Panc1 (cell line): ENCODE data around the gene MAP3K21. TPM values are rescaled to one million over a fixed set of nuclear protein-coding genes. Genes with fewer than 3 reads are reported as not detected.

Experiments
- ATAC-seq: fragments of 200-7000 bp; cut with Tn5 transposase; 2 replicates; pipeline ENCODE4 v1.9.1; 2020; ENCODE audit warnings: mild to moderate bottlenecking, moderate library complexity
- BruUV-seq: library from RNA; stranded (reverse); fragments of 400-500 nt; replicated peaks from 2 replicates; lab custom pipeline; 2021; lab: Mats Ljungman, UMichigan
- CTCF ChIA-PET: fragments of 300-600 bp; sonication (Branson Sonifier 250); formaldehyde crosslinking; loops from one replicate; lab custom pipeline; 2022; ENCODE audit warnings: antibody characterized with exemption; lab: Charles Lee
- POLR2A ChIA-PET: fragments of 300-600 bp; sonication (Branson Sonifier 250); formaldehyde crosslinking; loops from one replicate; lab custom pipeline; 2022; ENCODE audit warnings: antibody characterized with exemption; lab: Charles Lee
- DNase-seq: peaks from one replicate; pipeline ENCODE4 v3.0.0-alpha.2; 2010; ENCODE audit warnings: low read depth, low spot score
- H3K27ac ChIP-seq: 2 replicates; pipeline ENCODE4 v1.5.1; 2011; ENCODE audit warnings: mild to moderate bottlenecking, low read length, inconsistent platforms
- H3K27me3 ChIP-seq: fragments of 200-500 bp; sonication (Bioruptor generic); 2 replicates; pipeline ENCODE4 v1.6.0; 2014; ENCODE audit warnings: low read length, inconsistent platforms; ENCODE audit not compliant: control insufficient read depth, insufficient read depth
- H3K36me3 ChIP-seq: fragments of 200-500 bp; sonication (Bioruptor generic); 2 replicates; pipeline ENCODE4 v1.5.1; 2014; ENCODE audit warnings: inconsistent platforms, mild to moderate bottlenecking, low read length, moderate library complexity; ENCODE audit not compliant: control insufficient read depth, insufficient read depth
- H3K4me1 ChIP-seq: 2 replicates; pipeline ENCODE4 v1.5.1; 2011; ENCODE audit warnings: inconsistent platforms, mild to moderate bottlenecking, low read length, moderate library complexity; ENCODE audit not compliant: control insufficient read depth, insufficient read depth
- H3K4me3 ChIP-seq, 2 experiments: 2 replicates each; pipeline ENCODE4 v1.5.1; 2011 to 2012; ENCODE audit warnings: low read depth in 2 of 2, low read length in 2 of 2, mild to moderate bottlenecking in 2 of 2, inconsistent platforms in 1 of 2, moderate library complexity in 1 of 2
- H3K9me3 ChIP-seq: fragments of 200-500 bp; sonication (Bioruptor generic); 2 replicates; pipeline ENCODE4 v1.5.1; 2014; ENCODE audit warnings: low read depth, mild to moderate bottlenecking, inconsistent platforms, low read length, moderate library complexity; ENCODE audit not compliant: control insufficient read depth, insufficient read depth
- POLR2AphosphoS5 ChIP-seq: IDR thresholded peaks from 2 replicates; pipeline ENCODE4 v1.6.1; 2012; ENCODE audit warnings: mild to moderate bottlenecking, low read depth, low read length, moderate library complexity
- SIN3A ChIP-seq: IDR thresholded peaks from 2 replicates; pipeline ENCODE4 v1.6.1; 2012; ENCODE audit warnings: low read depth, mild to moderate bottlenecking, low read length, moderate library complexity, borderline replicate concordance; ENCODE audit not compliant: insufficient read depth
- TCF7L2 ChIP-seq: IDR thresholded peaks from 2 replicates; pipeline ENCODE4 v1.6.1; 2011; ENCODE audit warnings: mild to moderate bottlenecking, low read depth, low read length, inconsistent platforms
- in situ Hi-C: cut with HindIII; loops from 2 replicates; pipeline ENCODE4 v1.10.0; 2016; ENCODE audit warnings: low sequenced_read_pairs, low pct_unique_long_range_greater_than_20kb
- intact Hi-C: fragments of 100-400 bp; cut with micrococcal nuclease; formaldehyde crosslinking; loops from one replicate; pipeline ENCODE4 v1.10.0; 2022; ENCODE audit not compliant: unreplicated experiment
- total RNA-seq: library from RNA; stranded (reverse); gene quantifications from one replicate; pipeline ENCODE4 v1.2.1, GENCODE V29; 2021; ENCODE audit not compliant: unreplicated experiment
- TF ChIP-seq, protein P1 (sequence below), 2 experiments: IDR thresholded peaks; 2 replicates each; pipeline ENCODE4 v1.6.1; 2011 to 2012; ENCODE audit warnings: low read depth in 2 of 2, control low read depth in 1 of 2, low read length in 1 of 2, mild to moderate bottlenecking in 1 of 2, moderate library complexity in 1 of 2; ENCODE audit not compliant: insufficient read depth in 1 of 2
- TF ChIP-seq, protein P2 (sequence below): fragments of 450-650 bp; IDR thresholded peaks from 2 replicates; pipeline ENCODE4 v1.5.1; 2017; ENCODE audit warnings: mild to moderate bottlenecking

The MAP3K21 gene
- total RNA-seq, 1 experiment from 2014 or later, result 3.1 TPM

DNA sequence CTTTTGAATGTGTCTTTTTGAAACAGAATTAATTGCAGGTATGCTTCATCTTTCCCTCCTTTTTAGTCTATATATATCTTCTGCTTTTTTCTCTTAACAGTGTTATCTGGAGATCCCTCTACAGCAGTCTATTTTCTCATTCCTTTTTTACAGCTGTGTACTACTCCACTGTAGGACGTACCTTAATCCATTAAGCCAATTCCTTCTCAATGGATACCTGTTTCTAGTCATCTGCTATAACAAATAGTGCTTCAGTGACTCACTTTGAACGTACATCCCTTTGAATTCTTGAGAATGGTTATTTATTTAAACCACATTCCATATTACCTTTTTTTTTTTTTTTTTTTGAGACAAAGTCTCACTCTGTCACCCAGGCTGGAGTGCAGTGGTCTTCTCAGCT, 47.6 kb upstream of the MAP3K21 start:
- POLR2A ChIA-PET, result no interaction called here
- H3K36me3 ChIP-seq, result no peaks in the 10 kb centered on the region
- intact Hi-C loops (no loop called here), in situ Hi-C loops (no loop called here)
- BruUV-seq, result no TSS peak
- no peaks in the 10 kb centered on the region for H3K9me3 ChIP-seq
- ATAC-seq (no peak), DNase-seq (no peak)
- no peak for TF ChIP-seq SIN3A
- TF ChIP-seq TCF7L2, result no peak
- TF ChIP-seq POLR2AphosphoS5, result no peak
- TF ChIP-seq, protein P1, sequence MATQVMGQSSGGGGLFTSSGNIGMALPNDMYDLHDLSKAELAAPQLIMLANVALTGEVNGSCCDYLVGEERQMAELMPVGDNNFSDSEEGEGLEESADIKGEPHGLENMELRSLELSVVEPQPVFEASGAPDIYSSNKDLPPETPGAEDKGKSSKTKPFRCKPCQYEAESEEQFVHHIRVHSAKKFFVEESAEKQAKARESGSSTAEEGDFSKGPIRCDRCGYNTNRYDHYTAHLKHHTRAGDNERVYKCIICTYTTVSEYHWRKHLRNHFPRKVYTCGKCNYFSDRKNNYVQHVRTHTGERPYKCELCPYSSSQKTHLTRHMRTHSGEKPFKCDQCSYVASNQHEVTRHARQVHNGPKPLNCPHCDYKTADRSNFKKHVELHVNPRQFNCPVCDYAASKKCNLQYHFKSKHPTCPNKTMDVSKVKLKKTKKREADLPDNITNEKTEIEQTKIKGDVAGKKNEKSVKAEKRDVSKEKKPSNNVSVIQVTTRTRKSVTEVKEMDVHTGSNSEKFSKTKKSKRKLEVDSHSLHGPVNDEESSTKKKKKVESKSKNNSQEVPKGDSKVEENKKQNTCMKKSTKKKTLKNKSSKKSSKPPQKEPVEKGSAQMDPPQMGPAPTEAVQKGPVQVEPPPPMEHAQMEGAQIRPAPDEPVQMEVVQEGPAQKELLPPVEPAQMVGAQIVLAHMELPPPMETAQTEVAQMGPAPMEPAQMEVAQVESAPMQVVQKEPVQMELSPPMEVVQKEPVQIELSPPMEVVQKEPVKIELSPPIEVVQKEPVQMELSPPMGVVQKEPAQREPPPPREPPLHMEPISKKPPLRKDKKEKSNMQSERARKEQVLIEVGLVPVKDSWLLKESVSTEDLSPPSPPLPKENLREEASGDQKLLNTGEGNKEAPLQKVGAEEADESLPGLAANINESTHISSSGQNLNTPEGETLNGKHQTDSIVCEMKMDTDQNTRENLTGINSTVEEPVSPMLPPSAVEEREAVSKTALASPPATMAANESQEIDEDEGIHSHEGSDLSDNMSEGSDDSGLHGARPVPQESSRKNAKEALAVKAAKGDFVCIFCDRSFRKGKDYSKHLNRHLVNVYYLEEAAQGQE (IDR thresholded peaks at IDR 0.05; ENCODE audit: insufficient read depth in 1 of 2, low read depth in 2 of 2, low read length in 1 of 2), result no peak
- TF ChIP-seq, protein P2, sequence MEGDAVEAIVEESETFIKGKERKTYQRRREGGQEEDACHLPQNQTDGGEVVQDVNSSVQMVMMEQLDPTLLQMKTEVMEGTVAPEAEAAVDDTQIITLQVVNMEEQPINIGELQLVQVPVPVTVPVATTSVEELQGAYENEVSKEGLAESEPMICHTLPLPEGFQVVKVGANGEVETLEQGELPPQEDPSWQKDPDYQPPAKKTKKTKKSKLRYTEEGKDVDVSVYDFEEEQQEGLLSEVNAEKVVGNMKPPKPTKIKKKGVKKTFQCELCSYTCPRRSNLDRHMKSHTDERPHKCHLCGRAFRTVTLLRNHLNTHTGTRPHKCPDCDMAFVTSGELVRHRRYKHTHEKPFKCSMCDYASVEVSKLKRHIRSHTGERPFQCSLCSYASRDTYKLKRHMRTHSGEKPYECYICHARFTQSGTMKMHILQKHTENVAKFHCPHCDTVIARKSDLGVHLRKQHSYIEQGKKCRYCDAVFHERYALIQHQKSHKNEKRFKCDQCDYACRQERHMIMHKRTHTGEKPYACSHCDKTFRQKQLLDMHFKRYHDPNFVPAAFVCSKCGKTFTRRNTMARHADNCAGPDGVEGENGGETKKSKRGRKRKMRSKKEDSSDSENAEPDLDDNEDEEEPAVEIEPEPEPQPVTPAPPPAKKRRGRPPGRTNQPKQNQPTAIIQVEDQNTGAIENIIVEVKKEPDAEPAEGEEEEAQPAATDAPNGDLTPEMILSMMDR, result no peak
- H3K27ac ChIP-seq, result no peak overlapping the region
- CTCF ChIA-PET, result no interaction called here
- no peaks in the 10 kb centered on the region for H3K4me1 ChIP-seq
- no peaks in the 10 kb centered on the region for H3K27me3 ChIP-seq
- H3K4me3 ChIP-seq, result no peak overlapping the region

DNA sequence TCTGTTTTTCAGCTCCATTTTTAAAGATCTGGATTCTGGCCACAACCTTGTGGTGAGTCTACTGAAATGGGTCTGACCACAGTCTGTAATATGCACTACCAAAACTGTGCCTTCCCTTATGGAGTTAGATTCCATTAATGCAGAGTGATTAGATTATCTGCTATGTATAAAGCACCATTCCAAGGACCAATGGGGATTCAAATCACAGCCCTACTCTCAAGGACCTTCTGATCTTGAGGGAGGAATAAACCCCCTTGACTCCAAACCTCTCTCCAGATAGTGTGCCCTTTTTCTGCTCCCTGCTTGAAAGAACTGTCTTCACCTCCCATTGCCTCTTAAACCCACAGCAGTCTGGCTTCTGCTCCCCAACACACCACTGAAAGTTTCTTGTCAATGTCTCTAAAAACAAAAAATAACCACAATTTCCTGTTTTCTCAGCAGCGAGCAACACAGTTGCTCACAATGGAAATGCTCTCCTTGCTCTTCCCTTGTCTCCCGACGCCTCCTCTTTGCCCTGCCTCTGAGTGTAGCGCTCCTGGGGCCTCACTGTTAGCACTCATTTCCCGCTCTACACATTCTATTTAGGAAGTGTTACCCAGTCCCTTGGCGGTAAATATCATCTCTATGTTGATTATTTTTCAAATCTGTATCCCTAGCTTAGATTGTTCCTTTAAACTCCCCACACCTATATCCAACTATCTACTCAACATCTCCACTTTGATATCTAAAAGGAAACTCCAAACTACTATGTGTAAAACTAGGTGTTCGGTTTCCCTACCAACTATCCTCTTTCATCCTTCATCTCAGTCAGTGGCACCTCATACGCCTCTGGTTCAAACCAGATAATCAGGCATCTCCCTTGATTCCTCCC, 45.6 kb upstream of the MAP3K21 start:
- no peak for DNase-seq
- Histone ChIP-seq H3K4me3 (no peak overlapping the region), H3K36me3 (no peaks in the 10 kb centered on the region), H3K4me1 (no peaks in the 10 kb centered on the region), H3K9me3 (no peaks in the 10 kb centered on the region), H3K27ac (no peak overlapping the region), H3K27me3 (no peaks in the 10 kb centered on the region)
- no TSS peak for BruUV-seq
- CTCF ChIA-PET, result no interaction called here
- POLR2A ChIA-PET, result no interaction called here
- ATAC-seq, result no peak
- intact Hi-C loops (no loop called here), in situ Hi-C loops (no loop called here)
- TF ChIP-seq SIN3A (no peak), POLR2AphosphoS5 (no peak), TCF7L2 (no peak)
- TF ChIP-seq, protein P1 (IDR thresholded peaks at IDR 0.05; ENCODE audit: insufficient read depth in 1 of 2, low read depth in 2 of 2, low read length in 1 of 2), result no peak
- TF ChIP-seq, protein P2, result no peak
